Right atrium auricular region (tissue), 2 donors: Measurements from ENCODE around the gene LAPTM5. TPM values are rescaled to one million over a fixed set of nuclear protein-coding genes. Genes with fewer than 3 reads are reported as not detected.
A peak's percentile ranks its signal among the peaks of the same experiment; 100 is the strongest.

Source experiments
- DNase-seq: peaks from one replicate; pipeline ENCODE4 v3.0.0-alpha.2; 2019; ENCODE audit warnings: low spot score
- H3K27ac ChIP-seq, 2 donors: fragments of 200-600 bp; sonication (generic); 1 replicate in 1 of 2; 2 replicates in 1 of 2; pipeline ENCODE4 v1.5.1; 2016 to 2019
- H3K27me3 ChIP-seq, 2 donors: fragments of 200-600 bp; sonication (generic); one replicate each; pipeline versions ENCODE4 v1.5.1 to v1.6.0; 2017 to 2019
- H3K36me3 ChIP-seq: fragments of 200-600 bp; sonication (generic); one replicate; pipeline ENCODE4 v1.5.1; 2016
- H3K4me1 ChIP-seq, 2 donors: fragments of 200-600 bp; sonication (generic); one replicate each; pipeline versions ENCODE4 v1.5.1 to v1.6.0; 2017 to 2019
- H3K4me3 ChIP-seq, 2 donors: fragments of 200-600 bp; sonication (generic); 1 replicate in 1 of 2; 2 replicates in 1 of 2; pipeline ENCODE4 v1.5.1; 2017 to 2019; ENCODE audit warnings: mild to moderate bottlenecking in 1 of 2, moderate library complexity in 1 of 2
- H3K9me3 ChIP-seq, 2 donors: fragments of 200-600 bp; sonication (generic); one replicate each; pipeline ENCODE4 v1.5.1; 2019
- total RNA-seq, 2 donors: library from RNA; depleted of rRNA; stranded (reverse); fragments of >200 nt; gene quantifications; one replicate each; pipeline ENCODE4 v1.1.0, GENCODE V29; 2016
- TF ChIP-seq, protein P1 (sequence below), 2 donors: fragments of 200-600 bp; sonication (generic); IDR thresholded peaks; one replicate each; pipeline ENCODE4 v1.5.1; 2019; ENCODE audit warnings: antibody characterized with exemption in 2 of 2

LAPTM5 gene
- total RNA-seq, 2 donors from 2014 or later, result 17.4 to 62.8 TPM

- Histone ChIP-seq H3K27ac (no peak overlapping the region), H3K9me3 (no peaks in the 10 kb centered on the region), H3K4me1 (no peaks in the 10 kb centered on the region), H3K27me3 (no peaks in the 10 kb centered on the region), H3K4me3 (peak overlapping the region in 1 of 2 donors; percentile 9), H3K36me3 (no peaks in the 10 kb centered on the region)
- DNase-seq, result no peak
- TF ChIP-seq, protein P1, sequence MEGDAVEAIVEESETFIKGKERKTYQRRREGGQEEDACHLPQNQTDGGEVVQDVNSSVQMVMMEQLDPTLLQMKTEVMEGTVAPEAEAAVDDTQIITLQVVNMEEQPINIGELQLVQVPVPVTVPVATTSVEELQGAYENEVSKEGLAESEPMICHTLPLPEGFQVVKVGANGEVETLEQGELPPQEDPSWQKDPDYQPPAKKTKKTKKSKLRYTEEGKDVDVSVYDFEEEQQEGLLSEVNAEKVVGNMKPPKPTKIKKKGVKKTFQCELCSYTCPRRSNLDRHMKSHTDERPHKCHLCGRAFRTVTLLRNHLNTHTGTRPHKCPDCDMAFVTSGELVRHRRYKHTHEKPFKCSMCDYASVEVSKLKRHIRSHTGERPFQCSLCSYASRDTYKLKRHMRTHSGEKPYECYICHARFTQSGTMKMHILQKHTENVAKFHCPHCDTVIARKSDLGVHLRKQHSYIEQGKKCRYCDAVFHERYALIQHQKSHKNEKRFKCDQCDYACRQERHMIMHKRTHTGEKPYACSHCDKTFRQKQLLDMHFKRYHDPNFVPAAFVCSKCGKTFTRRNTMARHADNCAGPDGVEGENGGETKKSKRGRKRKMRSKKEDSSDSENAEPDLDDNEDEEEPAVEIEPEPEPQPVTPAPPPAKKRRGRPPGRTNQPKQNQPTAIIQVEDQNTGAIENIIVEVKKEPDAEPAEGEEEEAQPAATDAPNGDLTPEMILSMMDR (IDR thresholded peaks at IDR 0.05), result no peak
Observed at GRCh38 chr1:30753660-30754123, 3.9 kb downstream of the LAPTM5 start.

DNA sequence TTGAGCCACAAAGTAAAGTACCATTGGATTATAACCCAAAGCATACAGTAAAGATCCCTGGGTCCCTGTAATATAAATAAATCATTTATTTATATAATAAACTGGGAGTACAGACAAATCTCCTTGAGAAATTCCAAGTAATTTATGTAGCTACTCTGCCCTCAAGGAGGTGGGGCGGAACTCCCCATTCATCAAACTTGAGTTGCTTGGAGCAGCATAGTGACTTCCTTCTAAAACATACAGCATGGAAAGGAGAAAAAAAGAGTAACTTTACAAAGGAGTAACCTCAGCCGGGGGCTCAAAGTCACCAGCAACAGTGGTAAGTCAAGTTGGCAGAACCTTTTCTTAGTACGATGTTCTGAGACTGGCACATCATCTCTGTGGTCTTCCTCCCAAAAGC lies 4.5 kb downstream of the LAPTM5 start:
- H3K27ac ChIP-seq, result no peak overlapping the region
- no peaks in the 10 kb centered on the region for H3K36me3 ChIP-seq
- H3K27me3 ChIP-seq, result no peaks in the 10 kb centered on the region
- no peaks in the 10 kb centered on the region for H3K9me3 ChIP-seq
- H3K4me3 ChIP-seq, result peak overlapping the region in 1 of 2 donors; percentile 9
- DNase-seq, result no peak
- TF ChIP-seq, protein P1 (IDR thresholded peaks at IDR 0.05), result no peak
- H3K4me1 ChIP-seq, result no peaks in the 10 kb centered on the region

DNA sequence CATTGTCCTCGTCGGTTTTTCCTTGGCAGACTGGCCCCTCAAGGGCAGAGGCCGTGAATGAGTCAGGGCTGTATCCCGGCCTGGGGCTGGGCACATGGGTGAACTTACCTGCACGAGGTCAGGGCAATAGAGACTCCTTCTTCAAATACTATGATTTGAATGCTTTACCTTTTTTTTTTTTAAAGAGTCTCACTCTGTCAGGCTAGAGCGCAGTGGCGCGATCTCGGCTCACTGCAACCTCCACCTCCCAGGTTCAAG lies 5.0 kb downstream of the LAPTM5 start:
- Histone ChIP-seq H3K4me1 (no peaks in the 10 kb centered on the region), H3K4me3 (no peak overlapping the region), H3K9me3 (no peaks in the 10 kb centered on the region), H3K36me3 (no peaks in the 10 kb centered on the region), H3K27ac (no peak overlapping the region), H3K27me3 (no peaks in the 10 kb centered on the region)
- TF ChIP-seq, protein P1 (IDR thresholded peaks at IDR 0.05), result no peak
- no peak for DNase-seq

DNA sequence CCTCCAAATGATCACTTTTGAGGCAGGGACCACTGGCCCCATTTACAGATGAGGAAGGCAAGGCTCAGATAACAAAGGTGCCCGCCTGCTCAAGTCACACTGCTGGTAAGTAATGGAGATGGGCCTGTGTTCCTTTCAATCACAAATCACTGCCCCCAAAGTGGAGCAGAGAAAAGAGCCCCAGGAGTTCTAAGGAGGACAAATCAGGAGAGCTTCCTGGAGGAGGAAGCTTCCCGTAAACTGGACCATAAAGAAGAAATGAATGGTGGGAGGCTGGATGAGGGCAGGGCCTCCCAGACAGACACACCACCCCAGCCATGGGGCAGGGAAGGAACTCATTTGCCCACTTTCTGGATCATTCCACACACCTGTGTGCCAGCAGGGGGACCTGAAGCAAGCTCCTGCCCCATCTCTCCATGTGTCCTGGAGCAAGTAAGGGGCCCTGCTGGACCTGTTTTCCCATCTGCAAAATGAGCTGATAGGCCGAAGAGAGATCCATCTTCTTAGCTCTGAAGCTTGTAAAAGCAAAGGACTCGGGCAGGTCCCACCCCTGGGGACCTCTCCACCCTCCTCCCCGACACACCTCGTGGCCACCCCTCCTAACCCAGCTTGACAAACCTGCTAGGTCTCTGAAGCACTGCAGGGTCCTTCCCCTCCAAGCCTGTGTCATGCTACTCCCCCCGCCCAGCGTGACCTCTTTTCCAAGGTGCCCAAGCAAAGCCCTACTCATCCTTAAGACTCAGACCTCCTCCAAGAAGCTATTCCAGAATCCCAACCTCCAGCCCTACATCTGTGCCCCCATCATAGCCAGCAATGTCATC lies 5.5 kb downstream of the LAPTM5 start:
- H3K27me3 ChIP-seq, result no peaks in the 10 kb centered on the region
- H3K9me3 ChIP-seq, result no peaks in the 10 kb centered on the region
- no peaks in the 10 kb centered on the region for H3K36me3 ChIP-seq
- H3K4me1 ChIP-seq, result no peaks in the 10 kb centered on the region
- TF ChIP-seq, protein P1 (IDR thresholded peaks at IDR 0.05), result no peak
- no peak overlapping the region for H3K4me3 ChIP-seq
- H3K27ac ChIP-seq, result no peak overlapping the region
- DNase-seq, result no peak

DNA sequence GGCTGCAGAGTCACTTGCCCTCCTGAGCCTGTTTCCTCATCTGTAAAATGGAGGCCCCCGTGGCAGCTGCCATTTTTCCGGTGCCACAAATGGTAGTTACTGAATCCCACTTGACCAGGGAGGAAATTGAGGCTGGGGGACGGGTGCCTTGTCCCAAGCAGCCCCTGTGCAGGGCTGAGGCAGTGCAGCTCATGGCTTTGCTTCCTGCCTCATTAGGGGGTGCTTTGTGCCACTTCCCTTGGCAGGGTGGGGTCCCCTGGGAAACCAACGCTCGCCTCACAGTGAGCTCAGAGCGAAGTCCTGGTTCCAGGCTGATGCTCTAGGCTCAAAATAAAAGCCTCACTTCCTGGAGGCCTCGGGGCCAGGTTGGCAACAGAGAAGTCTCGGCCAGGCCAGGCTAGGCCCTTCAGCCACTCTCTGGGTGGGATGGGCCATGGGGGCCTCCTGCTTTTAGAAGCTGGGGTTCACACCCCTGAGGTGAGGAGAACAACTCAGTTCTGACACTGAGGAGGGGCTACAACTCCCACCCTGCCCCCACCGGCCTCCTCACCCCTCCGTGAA lies 6.8 kb downstream of the LAPTM5 start:
- TF ChIP-seq, protein P1 (IDR thresholded peaks at IDR 0.05), result no peak
- H3K4me3 ChIP-seq, result no peak overlapping the region
- H3K9me3 ChIP-seq, result no peaks in the 10 kb centered on the region
- no peak overlapping the region for H3K27ac ChIP-seq
- no peaks in the 10 kb centered on the region for H3K27me3 ChIP-seq
- no peak for DNase-seq
- no peaks in the 10 kb centered on the region for H3K36me3 ChIP-seq
- H3K4me1 ChIP-seq, result no peaks in the 10 kb centered on the region
